GM19240 (cell line): ENCODE results near the gene DIP2C.
"Not testable (repeated sequence)": the region's sequence is repeated elsewhere in the genome, so short reads cannot be mapped to it uniquely, and the experiment has no call there.

ENCODE experiments used
- DNase-seq: peaks from one replicate; pipeline ENCODE4 v3.0.0; 2011; ENCODE audit warnings: low spot score; ENCODE audit not compliant: insufficient read length

The DIP2C gene

GRCh38 chr10:311901-312665 is 377.4 kb downstream of the DIP2C start:
- no peak for DNase-seq

- no peak for DNase-seq
Observed at GRCh38 chr10:310976-311639, 378.4 kb downstream of the DIP2C start.

GRCh38 chr10:310371-310770 is 379.1 kb downstream of the DIP2C start:
- DNase-seq: no peak

- no peak for DNase-seq
Observed at GRCh38 chr10:308572-309085, 380.8 kb downstream of the DIP2C start.

GRCh38 chr10:308101-308500 is 381.4 kb downstream of the DIP2C start:
- no peak for DNase-seq

GRCh38 chr10:307659-308058 is 381.8 kb downstream of the DIP2C start:
- no peak for DNase-seq

- DNase-seq: no peak
Observed at GRCh38 chr10:306675-307185, 382.7 kb downstream of the DIP2C start.

- no peak for DNase-seq
Observed at GRCh38 chr10:306007-306674, 383.3 kb downstream of the DIP2C start.

- no peak for DNase-seq
Observed at GRCh38 chr10:305034-305433, 384.4 kb downstream of the DIP2C start.

GRCh38 chr10:301536-301935 is 387.9 kb downstream of the DIP2C start:
- no peak for DNase-seq

- not testable (repeated sequence) for DNase-seq
Observed at GRCh38 chr10:300580-300979, 388.9 kb downstream of the DIP2C start.

GRCh38 chr10:299969-300368 is 389.5 kb downstream of the DIP2C start:
- DNase-seq: no peak

- DNase-seq: no peak
Observed at GRCh38 chr10:299512-299911, 390.0 kb downstream of the DIP2C start.

GRCh38 chr10:298033-298432 is 391.4 kb downstream of the DIP2C start:
- no peak for DNase-seq

GRCh38 chr10:297567-297966 is 391.9 kb downstream of the DIP2C start:
- DNase-seq: no peak

GRCh38 chr10:293636-294035 is 395.8 kb downstream of the DIP2C start:
- DNase-seq: no peak

GRCh38 chr10:290026-290725 is 399.3 kb downstream of the DIP2C start:
- no peak for DNase-seq

- no peak for DNase-seq
Observed at GRCh38 chr10:289581-289980, 399.9 kb downstream of the DIP2C start.

GRCh38 chr10:288316-289200 is 400.9 kb downstream of the DIP2C start:
- DNase-seq: no peak

GRCh38 chr10:287814-288213 is 401.7 kb downstream of the DIP2C start:
- no peak for DNase-seq
